Effector CD4-positive, alpha-beta T cell (primary cell): ENCODE measurements around the gene SRD5A3.

Experiments
- DNase-seq: peaks from one replicate; pipeline ENCODE4 v3.0.0-alpha.2; 2020
- total RNA-seq: gene quantifications from one replicate; lab custom pipeline; 2026; lab: John Stamatoyannopoulos, UW

Gene SRD5A3
- 0.75 reads per million for total RNA-seq

GRCh38 chr4:55345980-55346850 is at the start of gene SRD5A3:
TSS of gene SRD5A3 (plus strand) at chr4:55346242. CDS start at chr4:55346337, 95 bp downstream.
- peak; percentile 67 for DNase-seq

DNA sequence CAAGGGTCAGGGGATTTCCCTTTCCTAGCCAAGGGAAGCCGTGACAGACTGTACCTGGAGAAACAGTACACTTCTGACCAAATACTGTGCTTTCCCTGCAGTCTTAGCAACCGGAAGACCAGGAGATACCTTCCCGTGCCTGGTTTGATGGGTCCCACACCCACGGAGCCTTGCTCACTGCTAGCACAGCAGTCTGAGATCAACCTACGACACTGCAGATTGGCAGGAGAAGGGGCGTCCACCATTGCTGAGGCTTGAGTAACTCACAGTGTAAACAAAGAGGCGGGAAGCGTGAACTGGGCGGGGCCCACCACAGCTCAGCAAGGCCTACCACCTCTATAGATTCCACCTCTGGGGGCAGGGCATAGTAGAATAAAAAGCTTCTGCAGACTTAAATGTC is 48.7 kb upstream of the SRD5A3 start:
- no peak for DNase-seq

- DNase-seq: no peak
These were observed 42.3 kb upstream of the SRD5A3 start for GRCh38 chr4:55303760-55304165.

DNA sequence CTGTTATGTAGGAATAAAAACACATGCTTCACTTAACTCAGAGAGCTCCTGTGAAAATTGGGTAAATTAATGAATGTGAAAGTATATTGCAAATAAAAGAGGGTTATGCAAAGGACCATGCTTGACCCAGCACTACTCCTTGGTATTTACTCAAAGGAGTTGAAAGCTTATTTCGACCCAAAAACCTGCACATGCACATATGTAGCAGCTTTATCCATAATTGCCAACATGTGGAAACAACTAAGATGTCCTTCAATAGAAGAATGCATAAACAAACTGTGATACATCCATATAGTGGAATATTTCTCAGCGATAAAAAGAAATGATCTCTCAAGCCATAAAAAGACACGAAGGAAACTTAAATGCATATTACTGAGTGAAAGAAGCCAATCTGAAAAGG is 41.7 kb upstream of the SRD5A3 start:
- DNase-seq: no peak

GRCh38 chr4:55308071-55308470 is 38.0 kb upstream of the SRD5A3 start:
- no peak for DNase-seq

- no peak for DNase-seq
These were observed 34.1 kb upstream of the SRD5A3 start for GRCh38 chr4:55311792-55312488.

GRCh38 chr4:55312489-55313101 is 33.4 kb upstream of the SRD5A3 start:
- DNase-seq: peak; percentile 6

GRCh38 chr4:55314141-55314820 is 31.8 kb upstream of the SRD5A3 start:
- DNase-seq: no peak

GRCh38 chr4:55318175-55319129 is 27.6 kb upstream of the SRD5A3 start:
- no peak for DNase-seq

DNA sequence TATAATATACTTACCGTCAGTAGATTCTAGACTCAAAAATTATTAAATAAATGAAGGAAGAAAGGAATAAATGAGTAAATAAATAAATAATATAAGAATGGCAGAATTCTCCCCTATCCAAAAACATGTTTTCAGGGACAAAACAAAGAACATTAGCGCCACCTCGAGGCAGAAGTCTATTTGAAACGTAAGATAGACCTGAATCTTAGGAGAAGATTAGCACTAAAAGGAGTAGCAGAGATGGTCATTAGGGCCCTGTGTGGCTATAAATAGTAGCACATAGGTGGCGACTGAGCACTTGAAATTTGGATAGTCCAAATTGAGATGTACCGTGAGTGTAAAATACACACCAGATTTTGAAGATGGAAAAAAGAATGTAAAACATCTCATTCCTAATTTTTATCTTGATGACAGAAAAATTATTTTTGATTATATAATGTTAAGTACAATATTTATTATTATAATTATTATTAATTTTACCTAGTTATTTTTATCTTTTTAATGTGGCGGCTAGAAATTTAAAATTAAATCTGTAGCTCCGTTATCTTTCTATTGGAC is 24.3 kb upstream of the SRD5A3 start:
- peak; percentile 10 for DNase-seq

GRCh38 chr4:55323375-55323774 is 22.7 kb upstream of the SRD5A3 start:
- DNase-seq: no peak

- DNase-seq: no peak
These were observed 19.4 kb upstream of the SRD5A3 start for GRCh38 chr4:55326629-55327028.

DNA sequence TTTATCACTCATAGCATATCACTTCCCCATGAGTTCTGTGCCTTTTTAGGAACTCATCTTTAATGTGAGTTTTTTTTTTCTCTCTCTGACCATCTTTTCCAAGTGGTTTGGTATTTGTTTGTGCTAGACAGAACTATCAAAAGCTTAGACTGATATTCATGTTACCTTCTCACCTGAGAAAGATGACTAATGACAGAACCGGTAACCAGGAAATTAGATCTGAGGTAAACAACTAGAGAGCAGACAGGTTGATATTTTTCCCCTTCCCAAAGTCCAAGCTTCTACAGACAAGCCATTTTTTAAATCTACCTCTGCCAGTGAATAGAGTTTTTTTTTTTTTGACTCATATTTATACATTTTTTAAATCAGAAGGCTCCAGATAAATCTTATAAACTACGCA is 17.0 kb upstream of the SRD5A3 start:
- DNase-seq: no peak

- DNase-seq: no peak
These were observed 15.8 kb upstream of the SRD5A3 start for GRCh38 chr4:55330241-55330640.

GRCh38 chr4:55336138-55337034 is 9.7 kb upstream of the SRD5A3 start:
- DNase-seq: no peak

DNA sequence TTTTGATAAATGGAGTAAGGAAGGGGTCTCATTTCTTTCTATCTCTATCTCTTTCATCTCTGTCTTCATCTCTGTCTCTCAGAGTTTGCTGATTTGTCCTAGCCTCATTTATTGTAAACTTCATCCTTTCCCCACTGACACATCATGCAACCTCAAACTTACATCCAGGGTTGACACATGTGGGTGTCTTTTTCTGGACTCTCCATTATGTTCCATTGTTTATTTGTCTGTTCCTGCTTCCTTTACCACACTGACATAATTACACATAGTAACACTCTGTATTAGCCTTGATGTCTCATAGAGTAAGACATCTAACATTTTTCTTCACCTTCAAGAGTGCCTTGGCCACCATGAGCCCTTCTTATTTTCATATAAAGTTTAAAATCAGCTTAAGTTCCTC is 8.1 kb upstream of the SRD5A3 start:
- DNase-seq: no peak

GRCh38 chr4:55338486-55338885 is 7.6 kb upstream of the SRD5A3 start:
- no peak for DNase-seq

DNA sequence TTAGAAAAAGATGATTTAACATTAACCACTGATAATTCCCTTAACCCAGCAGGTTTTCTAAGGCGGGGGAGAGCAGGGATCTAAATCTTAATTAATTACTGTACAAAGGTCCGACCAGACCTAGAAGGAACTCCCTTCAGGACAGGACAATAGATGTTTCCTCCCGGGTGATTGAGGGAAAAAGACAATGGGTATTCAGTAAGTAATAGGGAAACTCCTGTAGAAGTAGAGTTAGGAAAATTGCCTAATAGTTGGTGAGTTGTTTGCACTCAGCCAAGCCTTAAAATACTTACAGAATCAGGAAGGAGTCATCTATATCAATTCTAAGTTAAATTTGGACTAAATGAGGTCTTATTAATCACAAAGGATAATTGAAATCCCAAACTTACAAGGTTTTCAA is 5.8 kb upstream of the SRD5A3 start:
- no peak for DNase-seq

DNA sequence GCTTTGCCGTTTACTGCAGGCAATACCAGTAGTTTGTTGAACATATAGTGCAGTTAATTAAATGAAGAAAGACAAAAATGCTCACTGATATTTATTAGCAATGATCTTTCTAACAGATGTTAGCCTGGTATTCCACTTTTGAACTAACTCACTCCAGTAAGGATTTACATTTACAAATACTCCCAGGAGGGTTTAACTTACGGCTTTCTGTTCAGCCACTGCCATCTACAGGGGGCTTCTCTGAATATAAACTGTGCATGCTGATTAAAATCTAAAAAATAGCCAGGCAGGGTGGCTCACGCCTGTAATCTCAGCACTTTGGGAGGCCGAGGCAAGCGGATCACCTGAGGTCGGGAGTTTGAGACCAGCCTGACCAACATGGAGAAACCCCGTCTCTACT is 2.2 kb upstream of the SRD5A3 start:
- DNase-seq: no peak

GRCh38 chr4:55345054-55345453 is 988 bp upstream of the SRD5A3 start:
- DNase-seq: no peak
